Caco-2 (cell line): ENCODE results near the gene ADGRV1. TPM values are rescaled to one million over a fixed set of nuclear protein-coding genes. Genes with fewer than 3 reads are reported as not detected.

ENCODE experiments used
- BruUV-seq: library from RNA; stranded (reverse); fragments of 400-500 nt; replicated peaks from 2 replicates; lab custom pipeline; 2021; lab: Mats Ljungman, UMichigan
- CTCF ChIA-PET: fragments of 300-600 bp; sonication (Branson Sonifier 250); formaldehyde crosslinking; loops from one replicate; lab custom pipeline; 2022; ENCODE audit warnings: antibody characterized with exemption; lab: Charles Lee
- POLR2A ChIA-PET: fragments of 300-600 bp; sonication (Branson Sonifier 250); formaldehyde crosslinking; loops from one replicate; lab custom pipeline; 2022; ENCODE audit warnings: antibody characterized with exemption; lab: Charles Lee
- DNase-seq, 2 experiments: peaks; one replicate each; pipeline versions ENCODE4 v3.0.0 to v3.0.0-alpha.2; 2020 to 2022
- H3K27me3 ChIP-seq: replicated peaks from 2 replicates; pipeline ENCODE4 v1.6.0; 2011; ENCODE audit warnings: low read length; ENCODE audit not compliant: control insufficient read depth, insufficient read depth
- H3K36me3 ChIP-seq: 2 replicates; pipeline ENCODE4 v1.5.1; 2011; ENCODE audit warnings: low read length; ENCODE audit not compliant: control insufficient read depth, insufficient read depth
- H3K4me1 ChIP-seq: fragments of 250-450 bp; sonication (Bioruptor Pico); 2 replicates; pipeline ENCODE4 v1.5.1; 2020; ENCODE audit warnings: mild to moderate bottlenecking
- H3K4me3 ChIP-seq: 2 replicates; pipeline ENCODE4 v1.5.1; 2011; ENCODE audit warnings: low read depth, mild to moderate bottlenecking, control low read depth, low read length
- H3K9me3 ChIP-seq: fragments of 250-450 bp; sonication (Bioruptor Pico); 2 replicates; pipeline ENCODE4 v1.5.1; 2020; ENCODE audit warnings: mild to moderate bottlenecking, moderate library complexity
- H3K27ac Mint-ChIP-seq: one replicate; pipeline ENCODE4 v1.8.0; 2022; ENCODE audit warnings: mixed read lengths; ENCODE audit not compliant: unreplicated experiment
- H3K27me3 Mint-ChIP-seq: one replicate; pipeline ENCODE4 v1.8.0; 2022; ENCODE audit warnings: mixed read lengths; ENCODE audit not compliant: insufficient read depth, unreplicated experiment
- H3K36me3 Mint-ChIP-seq: one replicate; pipeline ENCODE4 v1.8.0; 2022; ENCODE audit warnings: mild to moderate bottlenecking, mixed read lengths; ENCODE audit not compliant: insufficient read depth, unreplicated experiment
- H3K4me1 Mint-ChIP-seq: one replicate; pipeline ENCODE4 v1.8.0; 2022; ENCODE audit warnings: low read depth, mixed read lengths; ENCODE audit not compliant: unreplicated experiment
- H3K4me3 Mint-ChIP-seq: one replicate; pipeline ENCODE4 v1.8.0; 2022; ENCODE audit warnings: mild to moderate bottlenecking, moderate library complexity, mixed read lengths; ENCODE audit not compliant: unreplicated experiment
- H3K9me3 Mint-ChIP-seq: one replicate; pipeline ENCODE4 v1.8.0; 2022; ENCODE audit warnings: mixed read lengths; ENCODE audit not compliant: unreplicated experiment
- CTCF ChIP-seq, 2 experiments: fragments of 200-600 bp in 1 of 2; IDR thresholded peaks; 1 replicate in 1 of 2; 2 replicates in 1 of 2; pipeline versions ENCODE4 v1.5.1 to v1.8.0; 2011 to 2022; ENCODE audit warnings: antibody characterized with exemption in 1 of 2, control low read depth in 1 of 2, inconsistent platforms in 1 of 2, low read depth in 1 of 2, low read length in 1 of 2, mild to moderate bottlenecking in 1 of 2, moderate library complexity in 1 of 2; ENCODE audit not compliant: insufficient read depth in 1 of 2, severe bottlenecking in 1 of 2, unreplicated experiment in 1 of 2
- intact Hi-C: fragments of 100-400 bp; cut with micrococcal nuclease; formaldehyde crosslinking; loops from one replicate; pipeline ENCODE4 v1.10.0; 2022; ENCODE audit not compliant: unreplicated experiment
- total RNA-seq: library from RNA; stranded (reverse); gene quantifications from 2 replicates; pipeline ENCODE4 v1.2.3, GENCODE V29; 2022

The ADGRV1 gene
- total RNA-seq, 1 experiment from 2014 or later = 23.2 TPM

DNA sequence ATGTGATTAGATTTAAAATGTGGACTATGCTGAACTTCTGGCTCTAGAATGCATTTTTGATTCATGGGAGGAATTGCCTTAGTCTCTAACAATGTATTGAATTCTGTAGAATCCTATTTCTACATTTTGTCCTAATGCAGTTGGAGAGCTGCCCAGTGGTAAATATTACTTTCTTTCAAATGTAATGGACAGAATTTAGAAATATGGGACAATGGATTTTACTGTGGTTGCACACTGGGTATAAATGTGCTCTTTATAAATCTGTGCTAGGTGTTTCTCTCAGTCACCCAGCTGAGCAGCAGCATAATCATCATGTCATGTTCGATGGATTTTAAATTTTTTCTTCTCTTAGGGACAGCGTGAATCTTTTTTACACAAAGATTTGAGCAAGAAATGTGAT, 141.7 kb downstream of the ADGRV1 start:
- no TSS peak for BruUV-seq
- Mint-ChIP-seq H3K27ac (no peak overlapping the region), H3K27me3 (peaks cover 4% of the 10 kb centered on the region), H3K4me3 (no peak overlapping the region), H3K36me3 (no peaks in the 10 kb centered on the region), H3K4me1 (no peaks in the 10 kb centered on the region), H3K9me3 (no peaks in the 10 kb centered on the region)
- no peaks in the 10 kb centered on the region for H3K27me3 ChIP-seq
- no peak for TF ChIP-seq CTCF (IDR thresholded peaks at IDR 0.05; ENCODE audit: insufficient read depth in 1 of 2, low read depth in 1 of 2, low read length in 1 of 2, severe bottlenecking in 1 of 2, unreplicated experiment in 1 of 2)
- H3K36me3 ChIP-seq = no peaks in the 10 kb centered on the region
- no peaks in the 10 kb centered on the region for H3K4me1 ChIP-seq
- intact Hi-C loops = no loop called here
- no peak overlapping the region for H3K4me3 ChIP-seq
- POLR2A ChIA-PET = no interaction called here
- DNase-seq = no peak
- CTCF ChIA-PET = no interaction called here
- H3K9me3 ChIP-seq = no peaks in the 10 kb centered on the region

GRCh38 chr5:90703932-90704331, 145.3 kb downstream of the ADGRV1 start:
- Histone ChIP-seq H3K4me3 (no peak overlapping the region), H3K4me1 (no peaks in the 10 kb centered on the region), H3K36me3 (no peaks in the 10 kb centered on the region), H3K9me3 (no peaks in the 10 kb centered on the region), H3K27me3 (no peaks in the 10 kb centered on the region)
- H3K9me3 Mint-ChIP-seq = no peaks in the 10 kb centered on the region
- no peak for DNase-seq
- H3K27me3 Mint-ChIP-seq = no peaks in the 10 kb centered on the region
- no peaks in the 10 kb centered on the region for H3K36me3 Mint-ChIP-seq
- TF ChIP-seq CTCF (IDR thresholded peaks at IDR 0.05; ENCODE audit: insufficient read depth in 1 of 2, low read depth in 1 of 2, low read length in 1 of 2, severe bottlenecking in 1 of 2, unreplicated experiment in 1 of 2) = no peak
- ChIA-PET CTCF (no interaction called here), POLR2A (no interaction called here)
- no peak overlapping the region for H3K4me3 Mint-ChIP-seq
- H3K27ac Mint-ChIP-seq = no peak overlapping the region
- intact Hi-C loops = no loop called here
- no TSS peak for BruUV-seq
- H3K4me1 Mint-ChIP-seq = no peaks in the 10 kb centered on the region

DNA sequence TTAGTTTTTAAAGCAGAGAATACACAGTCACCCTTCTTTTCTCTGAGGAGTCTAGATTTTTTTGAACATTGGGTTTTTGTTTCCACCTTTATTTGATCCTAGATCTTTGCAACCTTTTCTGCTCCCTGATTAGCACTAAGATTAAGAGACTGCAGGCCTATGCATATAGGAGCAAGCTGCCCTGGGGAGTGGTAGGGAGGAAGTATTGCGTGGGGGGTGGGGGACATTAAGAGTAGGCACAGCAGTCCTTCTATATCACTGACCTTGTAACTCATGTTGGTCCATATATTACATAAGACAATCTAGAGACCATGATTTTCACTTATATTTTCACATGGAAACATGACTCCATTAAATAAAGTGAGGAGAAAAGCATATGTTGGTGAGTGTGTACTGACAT, 149.1 kb downstream of the ADGRV1 start:
- Mint-ChIP-seq H3K36me3 (no peaks in the 10 kb centered on the region), H3K4me3 (no peak overlapping the region), H3K9me3 (no peaks in the 10 kb centered on the region), H3K27me3 (no peaks in the 10 kb centered on the region), H3K27ac (no peak overlapping the region), H3K4me1 (no peaks in the 10 kb centered on the region)
- ChIA-PET POLR2A (no interaction called here), CTCF (interaction anchor here (0.7 to 1.7 kb wide), 2 partner anchors 10 to 76 kb away, joined by 5 to 9 read pairs; no protein-coding TSS in a partner anchor)
- DNase-seq = no peak
- no TSS peak for BruUV-seq
- TF ChIP-seq CTCF (IDR thresholded peaks at IDR 0.05; ENCODE audit: insufficient read depth in 1 of 2, low read depth in 1 of 2, low read length in 1 of 2, severe bottlenecking in 1 of 2, unreplicated experiment in 1 of 2) = no peak
- Histone ChIP-seq H3K4me3 (no peak overlapping the region), H3K4me1 (no peaks in the 10 kb centered on the region), H3K27me3 (no peaks in the 10 kb centered on the region), H3K9me3 (no peaks in the 10 kb centered on the region), H3K36me3 (no peaks in the 10 kb centered on the region)
- intact Hi-C loops = no loop called here
